ENCODE measurements around the gene UMODL1. TPM values are rescaled to one million over a fixed set of nuclear protein-coding genes. Genes with fewer than 3 reads are reported as not detected.

UMODL1 gene
- total RNA-seq, 1 experiment from 2014 or later, result not detected

DNA sequence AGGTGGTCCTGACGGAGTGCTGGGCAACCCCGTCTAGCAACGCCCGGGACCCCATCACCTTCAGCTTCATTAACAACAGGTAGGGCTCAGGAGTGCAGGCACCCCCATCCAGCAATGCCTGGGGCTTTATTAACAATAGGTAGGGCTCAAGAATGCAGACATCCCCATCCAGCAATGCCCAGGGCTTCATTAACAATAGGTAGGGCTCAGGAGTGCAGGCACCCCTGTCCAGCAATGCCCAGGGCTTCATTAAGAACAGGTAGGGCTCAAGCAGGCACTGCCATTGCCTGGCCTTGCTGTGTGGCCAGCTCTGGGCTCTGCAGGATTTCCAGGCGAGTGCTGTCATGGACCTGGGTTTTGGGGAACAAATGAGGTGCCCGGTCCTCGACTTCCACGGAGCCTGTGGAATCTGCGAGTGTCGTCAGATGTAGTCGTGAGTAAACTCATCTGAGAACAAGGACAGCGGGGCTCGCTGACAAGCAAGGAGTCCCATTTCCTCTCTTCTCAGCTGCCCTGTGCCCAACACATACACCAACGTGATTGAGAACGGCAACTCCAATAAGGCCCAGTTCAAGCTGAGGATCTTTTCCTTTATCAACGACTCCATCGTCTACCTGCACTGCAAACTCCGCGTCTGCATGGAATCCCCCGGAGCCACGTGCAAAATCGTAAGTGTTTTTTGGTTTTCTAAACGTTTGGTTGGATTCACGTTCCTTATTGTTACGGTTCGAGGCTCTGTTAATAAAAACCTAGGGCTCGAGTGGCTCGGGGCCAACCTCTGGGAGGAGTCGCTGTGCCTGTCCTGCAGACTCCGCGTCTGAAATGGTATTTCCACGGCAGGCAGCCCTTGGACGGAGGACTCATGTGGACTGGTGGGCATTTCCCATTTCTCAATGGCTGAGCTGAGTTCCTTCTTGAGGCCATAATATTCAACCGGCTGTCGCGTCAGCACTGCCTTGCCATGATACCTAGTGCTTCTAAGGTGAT, 56.3 kb downstream of the UMODL1 start:
- intact Hi-C loops (cut with micrococcal nuclease; ENCODE audit: unreplicated experiment), result no loop called here
- no peaks in the 10 kb centered on the region for H3K9me2 ChIP-seq (ENCODE audit: insufficient read depth)
- H3K27ac ChIP-seq, result no peak overlapping the region
- CTCF ChIA-PET, result no interaction called here
- no peaks in the 10 kb centered on the region for H3F3A ChIP-seq (ENCODE audit: insufficient read depth, low read depth)
- no peak overlapping the region for H2AFZ ChIP-seq
- no peak overlapping the region for H3K4me3 ChIP-seq
- H3K4me2 ChIP-seq, result no peak overlapping the region
- no peaks in the 10 kb centered on the region for H3K79me2 ChIP-seq (ENCODE audit: low read depth)
- no peaks in the 10 kb centered on the region for H4K20me1 ChIP-seq (ENCODE audit: insufficient read depth)
- H3K9me3 ChIP-seq (ENCODE audit: insufficient read depth, low read depth), result no peaks in the 10 kb centered on the region
- H3K27me3 ChIP-seq (ENCODE audit: insufficient read depth, low read depth), result no peaks in the 10 kb centered on the region
- TF ChIP-seq CTCF (conservative IDR thresholded peaks at IDR 0.05), result no peak
- no peak for TF ChIP-seq EZH2 (IDR thresholded peaks at IDR 0.05; ENCODE audit: low read depth)
- H3K36me3 ChIP-seq (ENCODE audit: low read depth), result no peaks in the 10 kb centered on the region
- BruUV-seq (replicated peaks), result no TSS peak
- 0 out of 2 replicates have a peak, but pooled peaks cover 4% of the 10 kb centered on the region for H3K4me1 ChIP-seq (replicated peaks; ENCODE audit: insufficient read depth)
- POLR2A ChIA-PET (ENCODE audit: unreplicated experiment), result no interaction called here
- DNase-seq, result no peak

DNA sequence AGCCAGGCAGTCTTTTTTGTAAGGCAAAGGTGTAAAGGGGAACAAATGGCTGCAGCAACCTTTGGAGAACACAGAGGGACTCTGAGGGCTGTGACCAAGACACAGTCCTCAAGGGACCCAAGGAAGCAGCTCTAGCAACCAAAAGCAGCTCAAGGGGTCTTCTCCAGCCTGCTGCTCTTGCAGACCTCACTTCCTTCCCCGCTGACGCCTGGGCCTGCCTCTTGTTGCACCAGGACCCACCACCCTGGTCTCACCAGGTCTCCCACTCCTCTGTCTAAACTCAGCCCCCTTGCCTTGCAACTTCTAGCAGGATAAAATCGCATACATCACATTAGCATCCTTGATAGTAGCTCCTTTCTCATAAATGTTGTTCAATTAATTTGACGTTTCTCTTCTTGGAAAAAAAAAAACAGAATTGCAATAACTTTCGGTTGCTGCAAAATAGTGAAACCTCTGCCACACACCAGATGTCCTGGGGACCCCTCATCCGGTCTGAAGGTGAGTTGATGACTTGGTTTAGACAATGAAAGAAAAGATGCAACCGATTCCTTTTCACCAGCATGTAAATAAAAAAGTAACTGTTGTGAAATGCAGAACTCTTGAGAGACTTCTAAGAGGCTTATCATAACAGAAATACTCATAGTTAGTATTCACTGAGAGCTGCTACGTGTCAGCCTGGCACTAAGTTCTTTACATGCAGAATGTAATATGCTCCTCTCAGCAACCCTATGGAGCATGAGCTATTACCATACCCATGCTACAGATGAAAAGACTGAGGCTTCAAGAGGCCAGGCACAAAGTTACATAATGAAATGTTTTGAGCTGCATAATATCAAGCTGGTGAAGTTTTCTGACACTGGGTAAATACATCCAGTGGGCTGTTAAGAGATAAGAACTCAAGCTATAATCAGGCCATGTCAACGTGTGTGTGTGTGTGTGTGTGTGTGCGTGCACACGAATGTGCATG, 58.5 kb downstream of the UMODL1 start:
- ChIA-PET CTCF (no interaction called here), POLR2A (ENCODE audit: unreplicated experiment) (no interaction called here)
- no peaks in the 10 kb centered on the region for H3K27me3 ChIP-seq (ENCODE audit: insufficient read depth, low read depth)
- H3K4me3 ChIP-seq, result no peak overlapping the region
- H2AFZ ChIP-seq, result no peak overlapping the region
- no peak for DNase-seq
- TF ChIP-seq CTCF (conservative IDR thresholded peaks at IDR 0.05) (no peak), EZH2 (IDR thresholded peaks at IDR 0.05; ENCODE audit: low read depth) (no peak)
- H3K79me2 ChIP-seq (ENCODE audit: low read depth), result no peaks in the 10 kb centered on the region
- H3K27ac ChIP-seq, result no peak overlapping the region
- H3K4me2 ChIP-seq, result no peak overlapping the region
- H3K9me3 ChIP-seq (ENCODE audit: insufficient read depth, low read depth), result no peaks in the 10 kb centered on the region
- H3K9me2 ChIP-seq (ENCODE audit: insufficient read depth), result no peaks in the 10 kb centered on the region
- H3F3A ChIP-seq (ENCODE audit: insufficient read depth, low read depth), result no peaks in the 10 kb centered on the region
- H4K20me1 ChIP-seq (ENCODE audit: insufficient read depth), result no peaks in the 10 kb centered on the region
- H3K36me3 ChIP-seq (ENCODE audit: low read depth), result no peaks in the 10 kb centered on the region
- H3K4me1 ChIP-seq (replicated peaks; ENCODE audit: insufficient read depth), result 0 out of 2 replicates have a peak, but pooled peaks cover 4% of the 10 kb centered on the region
- BruUV-seq (replicated peaks), result no TSS peak
- intact Hi-C loops (cut with micrococcal nuclease; ENCODE audit: unreplicated experiment), result no loop called here

DNA sequence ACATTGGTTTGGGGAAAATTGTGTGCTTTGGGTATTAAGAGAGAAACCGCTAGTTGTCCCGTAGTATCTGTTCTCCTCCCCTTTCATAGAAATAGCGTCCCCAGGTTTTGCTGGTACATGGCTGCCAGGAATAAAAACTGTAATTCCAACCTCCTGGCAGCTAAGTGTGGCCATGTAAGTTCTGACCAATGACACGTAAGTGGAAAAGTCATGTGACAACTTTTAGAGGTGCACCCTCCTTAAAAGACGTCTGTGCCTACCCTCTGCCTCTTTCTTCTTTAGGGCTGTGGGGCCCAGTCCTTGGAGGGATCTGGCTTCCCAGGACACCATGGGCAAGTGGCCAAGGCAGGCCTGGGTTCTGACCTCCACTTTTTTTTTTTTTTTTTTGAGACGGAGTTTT, 59.3 kb downstream of the UMODL1 start:
- no peaks in the 10 kb centered on the region for H3K9me2 ChIP-seq (ENCODE audit: insufficient read depth)
- no peak overlapping the region for H2AFZ ChIP-seq
- H3K36me3 ChIP-seq (ENCODE audit: low read depth), result no peaks in the 10 kb centered on the region
- POLR2A ChIA-PET (ENCODE audit: unreplicated experiment), result no interaction called here
- no peaks in the 10 kb centered on the region for H3K9me3 ChIP-seq (ENCODE audit: insufficient read depth, low read depth)
- H4K20me1 ChIP-seq (ENCODE audit: insufficient read depth), result no peaks in the 10 kb centered on the region
- no peaks in the 10 kb centered on the region for H3K79me2 ChIP-seq (ENCODE audit: low read depth)
- no peaks in the 10 kb centered on the region for H3K27me3 ChIP-seq (ENCODE audit: insufficient read depth, low read depth)
- no peak overlapping the region for H3K4me2 ChIP-seq
- CTCF ChIA-PET, result no interaction called here
- no peak for DNase-seq
- H3K4me1 ChIP-seq (replicated peaks; ENCODE audit: insufficient read depth), result 0 out of 2 replicates have a peak, but pooled peaks cover 3% of the 10 kb centered on the region
- no peaks in the 10 kb centered on the region for H3F3A ChIP-seq (ENCODE audit: insufficient read depth, low read depth)
- no peak overlapping the region for H3K27ac ChIP-seq
- TF ChIP-seq CTCF (conservative IDR thresholded peaks at IDR 0.05) (no peak), EZH2 (IDR thresholded peaks at IDR 0.05; ENCODE audit: low read depth) (no peak)
- no TSS peak for BruUV-seq (replicated peaks)
- H3K4me3 ChIP-seq, result no peak overlapping the region
- intact Hi-C loops (cut with micrococcal nuclease; ENCODE audit: unreplicated experiment), result no loop called here
